ENCODE results near the gene METTL15.
"Not testable (repeated sequence)": the region's sequence is repeated elsewhere in the genome, so short reads cannot be mapped to it uniquely, and the experiment has no call there.

METTL15 gene

DNA sequence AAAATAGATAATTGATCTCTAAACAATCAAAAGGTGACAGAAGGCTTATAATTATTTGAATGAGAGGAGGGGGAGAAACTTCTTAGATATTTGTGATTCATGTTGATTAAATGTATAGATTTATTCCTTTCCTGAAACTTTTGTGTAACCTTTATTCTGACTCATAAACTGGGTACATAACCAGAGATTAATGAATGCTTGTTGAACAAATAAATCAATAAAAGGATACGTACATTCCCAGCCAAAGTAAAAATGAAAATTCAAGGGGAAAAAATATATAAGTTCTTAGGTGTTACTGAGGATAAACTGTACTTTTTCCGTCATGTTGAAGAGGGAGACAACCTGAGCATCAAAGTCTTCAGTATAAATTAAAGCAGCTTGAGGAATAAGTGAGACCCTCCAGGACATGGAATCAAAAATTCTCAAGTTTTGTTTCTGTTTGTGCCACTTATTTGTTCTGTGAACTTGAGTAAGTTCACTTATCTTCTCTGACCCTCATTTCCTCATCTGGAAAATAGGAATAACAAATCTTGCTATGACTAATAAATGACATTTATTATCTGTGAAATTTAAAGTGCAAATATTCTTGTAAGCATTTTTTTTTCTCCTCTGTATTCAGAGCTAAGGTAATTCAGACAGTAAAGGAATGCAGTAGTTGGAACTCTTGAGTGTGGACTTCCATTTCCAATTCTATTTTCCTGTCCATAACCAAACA, 195.4 kb downstream of the METTL15 start:
- no peak for DNase-seq

- no peak for DNase-seq
These were observed 207.3 kb downstream of the METTL15 start for GRCh38 chr11:28315440-28315839.

- DNase-seq, result no peak
These were observed 210.7 kb downstream of the METTL15 start for GRCh38 chr11:28318871-28319270.

DNA sequence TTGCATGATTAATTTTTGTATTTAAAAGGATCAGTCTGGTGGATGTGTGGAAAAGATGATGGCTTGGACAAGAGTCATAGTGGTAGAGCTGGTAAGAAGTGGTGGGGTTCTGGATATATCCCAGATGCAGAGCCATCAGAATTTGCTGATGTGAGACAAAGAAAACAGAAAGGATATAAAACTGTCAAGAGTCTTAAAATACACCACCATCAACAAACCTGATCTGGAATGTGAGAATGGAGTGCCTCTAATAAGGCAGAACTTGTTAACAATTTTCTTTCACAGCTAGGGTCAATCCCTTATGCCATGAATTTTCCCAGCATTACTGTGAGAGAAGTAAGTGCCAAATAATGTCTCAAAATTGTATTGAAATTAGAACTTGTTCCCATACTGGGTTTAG, 215.4 kb downstream of the METTL15 start:
- DNase-seq, result no peak

DNA sequence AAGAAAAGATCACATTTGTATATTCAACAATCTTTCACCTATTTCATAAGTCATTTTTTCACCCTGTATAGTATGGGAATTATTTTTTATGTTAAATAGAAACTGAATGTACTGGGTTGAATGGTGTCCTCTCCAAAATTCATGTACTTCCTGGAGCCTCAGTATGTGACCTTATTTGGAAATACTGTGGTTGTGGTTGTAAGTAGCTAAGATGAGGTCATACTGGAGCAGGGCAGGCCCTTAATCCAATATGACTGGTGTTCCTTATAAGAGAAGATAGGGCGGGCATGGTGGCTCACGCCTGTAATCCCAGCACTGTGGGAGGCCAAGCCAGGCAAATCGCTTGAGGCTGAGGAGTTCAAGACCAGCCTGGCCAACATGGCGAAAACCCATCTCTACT, 224.2 kb downstream of the METTL15 start:
- not testable (repeated sequence) for DNase-seq

DNA sequence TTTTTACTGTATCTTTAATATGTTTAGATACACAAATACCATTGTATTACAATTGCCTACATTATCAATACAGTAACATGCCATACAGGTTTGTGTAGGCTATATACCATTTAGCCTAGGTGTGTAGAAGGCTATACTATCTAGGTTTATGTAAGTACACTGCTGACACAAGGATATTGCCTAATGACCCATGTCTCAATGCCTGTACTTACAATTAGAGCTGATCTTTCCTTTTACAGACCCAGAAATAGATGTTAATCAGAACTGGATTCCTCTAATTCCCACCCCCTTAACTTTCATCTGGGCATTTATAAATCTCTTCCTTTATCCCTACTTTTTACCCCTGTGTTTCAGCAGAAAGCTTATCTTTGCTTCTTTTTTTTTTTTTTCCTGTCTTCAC, 229.5 kb downstream of the METTL15 start:
- no peak for DNase-seq

- no peak for DNase-seq
These were observed 230.2 kb downstream of the METTL15 start for GRCh38 chr11:28338371-28338770.

DNA sequence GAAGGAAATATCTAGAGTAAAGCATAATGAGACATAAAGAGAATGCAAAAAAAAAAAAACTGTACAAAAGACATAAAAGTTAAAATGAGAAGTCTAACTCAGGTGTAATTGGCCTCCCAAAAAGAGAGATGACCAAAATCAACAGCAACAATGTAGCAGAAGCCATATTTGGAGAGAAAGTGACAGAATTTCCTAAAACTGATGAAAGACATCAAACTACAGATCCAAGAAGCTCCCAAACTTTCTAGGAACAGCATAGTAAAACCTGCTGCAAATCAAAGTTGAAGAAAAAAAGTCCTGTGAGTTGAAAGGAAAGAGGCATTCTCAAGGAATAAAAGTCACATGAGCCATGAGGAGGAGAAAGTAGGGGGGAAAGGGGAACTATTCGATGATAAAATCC, 231.3 kb downstream of the METTL15 start:
- no peak for DNase-seq

DNA sequence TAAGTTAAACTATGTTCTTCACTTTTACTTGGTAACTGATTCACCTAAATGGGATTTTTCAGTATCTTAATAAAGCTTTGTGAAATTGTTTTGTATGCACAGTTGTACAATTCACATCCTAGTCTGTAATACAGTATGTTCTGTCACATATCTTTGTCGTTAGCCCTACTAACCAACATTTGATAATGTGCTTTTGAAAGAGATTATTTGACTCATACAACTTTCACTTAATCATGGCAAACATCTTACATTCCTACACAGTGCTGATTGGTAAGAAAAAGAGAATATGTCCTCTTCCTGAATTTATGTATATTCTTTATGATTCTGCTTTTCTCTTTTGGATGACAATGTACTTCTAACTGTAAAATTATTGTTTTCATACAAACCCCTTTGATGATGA, 234.5 kb downstream of the METTL15 start:
- no peak for DNase-seq

DNA sequence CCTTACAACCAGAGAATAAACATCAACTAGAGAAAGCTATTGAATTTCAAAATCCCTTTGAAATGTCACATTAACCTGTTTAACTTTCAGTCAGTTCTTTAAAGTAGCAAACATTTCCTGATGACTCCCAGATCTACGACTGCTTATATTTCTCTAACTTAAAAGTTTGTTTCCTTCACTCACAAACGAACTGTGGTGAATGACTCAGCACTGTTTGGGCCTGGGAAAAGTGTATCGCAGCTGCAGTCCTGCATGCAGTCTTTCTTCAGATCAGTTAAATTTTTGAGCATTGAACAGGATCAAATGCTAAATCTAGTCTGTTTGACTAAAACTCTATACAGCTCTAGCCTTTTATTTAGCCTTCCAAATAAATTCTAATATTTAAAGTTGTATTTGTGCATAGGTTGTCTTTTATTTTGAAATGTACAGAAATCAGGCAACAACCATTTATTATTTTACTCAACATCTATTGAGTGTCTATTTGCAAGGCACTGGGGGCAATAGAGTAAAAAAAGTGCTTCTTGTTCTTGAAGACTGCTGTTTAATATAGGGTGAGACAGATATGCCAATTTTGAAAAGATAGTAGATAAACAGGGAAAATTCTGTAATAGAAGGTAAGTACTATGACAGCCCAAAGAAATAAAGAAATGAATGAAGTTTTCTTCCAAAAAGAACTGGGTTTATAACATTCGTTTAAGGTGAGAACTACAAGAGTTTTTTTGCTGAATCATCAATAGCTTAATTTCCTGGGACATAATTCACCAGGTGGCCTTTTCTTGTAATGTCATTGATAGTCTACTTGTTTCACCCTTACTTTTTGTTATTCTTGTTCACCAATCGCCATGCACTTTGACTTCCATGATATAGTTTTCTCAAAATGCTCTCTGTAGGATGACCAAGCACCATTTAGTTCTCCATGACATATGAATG, 235.4 kb downstream of the METTL15 start:
- no peak for DNase-seq

- DNase-seq, result no peak
These were observed 238.0 kb downstream of the METTL15 start for GRCh38 chr11:28346209-28346608.

GRCh38 chr11:28346721-28347120, 238.5 kb downstream of the METTL15 start:
- no peak for DNase-seq

DNA sequence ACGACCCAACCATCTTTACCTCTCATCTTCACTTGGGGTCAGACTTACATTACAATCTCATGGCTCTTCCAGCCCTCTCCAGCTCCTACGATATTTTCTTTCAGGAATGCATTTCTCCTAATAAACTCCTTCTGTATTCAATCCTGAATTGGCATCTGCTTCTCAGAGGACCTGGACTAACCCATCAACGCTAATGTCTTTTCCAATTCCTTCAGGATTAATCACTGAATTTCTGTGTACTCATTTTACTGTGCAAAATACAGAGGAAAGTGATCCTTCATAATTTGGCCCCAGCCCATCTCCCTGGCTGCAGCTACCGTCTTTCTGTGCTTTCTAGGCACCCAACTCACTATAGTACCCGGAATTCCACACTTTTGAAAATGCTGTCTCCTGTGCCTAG, 239.2 kb downstream of the METTL15 start:
- DNase-seq, result no peak

DNA sequence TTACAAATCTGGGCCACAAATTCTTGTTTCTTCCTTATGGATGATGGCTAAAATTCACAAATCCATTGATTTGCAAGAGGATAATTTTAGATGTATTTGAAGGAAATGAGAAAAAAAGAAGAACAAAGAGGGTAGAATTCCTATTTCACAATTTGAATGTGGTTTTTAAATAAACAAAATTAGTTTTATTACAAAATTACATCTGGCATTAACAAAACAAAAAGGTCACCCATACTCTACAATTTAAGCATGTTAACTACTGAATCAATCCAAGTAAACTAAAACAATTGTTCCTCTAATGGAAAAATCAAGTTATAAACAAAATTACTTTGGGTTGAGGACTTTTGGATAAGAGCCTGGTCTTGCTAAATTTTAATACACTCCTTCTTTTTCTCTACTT, 242.0 kb downstream of the METTL15 start:
- DNase-seq, result no peak

GRCh38 chr11:28353991-28354390, 245.8 kb downstream of the METTL15 start:
- DNase-seq, result no peak

DNA sequence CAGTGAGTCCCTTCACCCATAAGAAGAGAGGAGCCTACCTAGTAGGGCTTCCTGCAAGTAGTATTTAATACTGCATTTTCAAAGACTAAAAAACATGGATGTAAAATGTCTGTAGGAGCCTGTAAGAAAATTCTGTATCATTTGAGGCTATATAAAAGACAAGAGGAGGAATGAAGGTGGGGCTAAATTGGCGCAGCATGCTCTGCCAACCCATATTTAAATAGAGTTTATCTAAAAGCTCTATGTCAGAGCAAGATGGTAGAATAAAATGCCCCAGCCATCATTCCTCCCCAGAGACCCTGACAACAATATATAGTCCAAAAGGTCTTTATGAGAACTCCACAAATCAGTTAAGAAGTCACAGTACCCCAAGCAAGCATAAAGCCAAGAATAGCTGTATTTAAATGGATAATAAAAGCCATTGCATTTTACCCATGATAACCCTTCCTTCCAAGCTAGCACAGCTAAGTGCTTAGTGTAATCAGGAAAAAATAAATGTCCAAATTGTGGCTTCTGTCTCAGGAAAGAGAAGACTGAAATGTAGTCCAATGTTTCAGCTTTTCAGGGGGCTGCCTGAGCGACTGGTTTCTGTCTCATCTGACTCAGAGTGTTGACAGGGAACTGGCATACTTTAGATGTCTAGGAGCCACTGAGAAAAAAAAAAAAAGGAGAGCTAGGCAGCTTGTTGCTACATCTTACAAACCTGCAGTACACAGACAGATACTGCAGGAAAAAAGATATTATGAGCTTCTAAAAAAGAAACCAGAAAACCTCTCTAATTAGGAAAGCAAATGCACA, 258.6 kb downstream of the METTL15 start:
- DNase-seq, result no peak

- not testable (repeated sequence) for DNase-seq
These were observed 269.9 kb downstream of the METTL15 start for GRCh38 chr11:28378095-28378494.
